NT2/D1 (cell line): Measurements from ENCODE around the gene CERS4.

Experiments
- DNase-seq: peaks from one replicate; pipeline ENCODE4 v3.0.0-alpha.2; 2011; ENCODE audit warnings: low read depth, low spot score
- H3K27me3 ChIP-seq: 2 replicates; pipeline ENCODE4 v1.6.0; 2011; ENCODE audit warnings: mild to moderate bottlenecking; ENCODE audit not compliant: insufficient read length, insufficient read depth
- H3K36me3 ChIP-seq: 2 replicates; pipeline ENCODE4 v1.6.1; 2011; ENCODE audit warnings: mild to moderate bottlenecking, low read length, mixed read lengths; ENCODE audit not compliant: insufficient read depth, insufficient read length
- H3K4me1 ChIP-seq: 2 replicates; pipeline ENCODE4 v1.5.1; 2011; ENCODE audit not compliant: insufficient read depth, insufficient read length
- H3K4me3 ChIP-seq: 2 replicates; pipeline ENCODE4 v1.5.1; 2011; ENCODE audit warnings: low read depth; ENCODE audit not compliant: insufficient read length
- H3K9ac ChIP-seq: 2 replicates; pipeline ENCODE4 v1.6.0; 2011; ENCODE audit warnings: low read depth; ENCODE audit not compliant: insufficient read length
- H3K9me3 ChIP-seq: 2 replicates; pipeline ENCODE4 v1.5.1; 2011; ENCODE audit warnings: mild to moderate bottlenecking, low read length; ENCODE audit not compliant: insufficient read depth
- SUZ12 ChIP-seq: IDR thresholded peaks from 2 replicates; pipeline ENCODE4 v1.6.1; 2011; ENCODE audit not compliant: insufficient read length, insufficient read depth; ENCODE audit errors: extremely low read depth
- YY1 ChIP-seq: IDR thresholded peaks from 2 replicates; pipeline ENCODE4 v1.6.1; 2011; ENCODE audit not compliant: insufficient read length, insufficient read depth
- ZNF274 ChIP-seq: IDR thresholded peaks from 2 replicates; pipeline ENCODE4 v1.6.1; 2011; ENCODE audit warnings: mild to moderate bottlenecking, low read depth, low read length

Gene CERS4

DNA sequence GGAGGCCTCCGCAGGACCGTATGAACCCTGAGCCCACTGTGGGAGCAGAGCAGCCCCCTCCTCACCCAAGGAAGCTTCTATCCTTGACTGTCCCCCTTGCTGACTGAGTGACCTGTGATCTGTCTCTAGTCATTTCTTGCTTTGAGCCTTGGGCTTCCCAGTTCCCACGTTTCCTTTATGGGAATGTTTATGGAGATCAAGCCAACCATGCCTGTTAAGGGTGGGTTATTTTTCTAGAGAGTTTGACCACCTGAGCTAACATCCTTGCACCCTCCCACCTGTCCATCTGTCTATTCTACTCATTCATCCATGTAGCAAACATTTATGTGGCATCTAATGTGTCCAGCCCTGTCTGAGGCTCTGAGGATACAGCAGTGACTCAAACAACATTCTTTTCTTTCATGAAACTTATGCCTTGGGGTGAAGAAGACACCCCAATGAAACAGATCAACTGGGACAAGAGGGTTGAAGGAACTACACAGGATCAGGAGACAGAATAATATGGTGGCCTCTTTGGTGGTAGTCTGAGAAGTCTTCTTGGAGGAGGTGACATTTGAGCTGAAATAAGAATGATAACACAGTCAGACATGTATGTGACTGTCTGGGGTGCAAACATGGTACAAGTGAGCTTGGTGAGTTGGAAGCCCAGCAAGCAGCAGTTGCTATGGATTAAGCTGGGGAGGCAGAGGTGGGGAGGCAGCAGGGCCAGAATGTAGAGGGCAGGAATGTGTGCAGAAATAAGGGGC lies 30.5 kb downstream of the CERS4 start:
- H3K4me3 ChIP-seq = no peak overlapping the region
- peak overlapping the region; percentile 42 for H3K9ac ChIP-seq

DNA sequence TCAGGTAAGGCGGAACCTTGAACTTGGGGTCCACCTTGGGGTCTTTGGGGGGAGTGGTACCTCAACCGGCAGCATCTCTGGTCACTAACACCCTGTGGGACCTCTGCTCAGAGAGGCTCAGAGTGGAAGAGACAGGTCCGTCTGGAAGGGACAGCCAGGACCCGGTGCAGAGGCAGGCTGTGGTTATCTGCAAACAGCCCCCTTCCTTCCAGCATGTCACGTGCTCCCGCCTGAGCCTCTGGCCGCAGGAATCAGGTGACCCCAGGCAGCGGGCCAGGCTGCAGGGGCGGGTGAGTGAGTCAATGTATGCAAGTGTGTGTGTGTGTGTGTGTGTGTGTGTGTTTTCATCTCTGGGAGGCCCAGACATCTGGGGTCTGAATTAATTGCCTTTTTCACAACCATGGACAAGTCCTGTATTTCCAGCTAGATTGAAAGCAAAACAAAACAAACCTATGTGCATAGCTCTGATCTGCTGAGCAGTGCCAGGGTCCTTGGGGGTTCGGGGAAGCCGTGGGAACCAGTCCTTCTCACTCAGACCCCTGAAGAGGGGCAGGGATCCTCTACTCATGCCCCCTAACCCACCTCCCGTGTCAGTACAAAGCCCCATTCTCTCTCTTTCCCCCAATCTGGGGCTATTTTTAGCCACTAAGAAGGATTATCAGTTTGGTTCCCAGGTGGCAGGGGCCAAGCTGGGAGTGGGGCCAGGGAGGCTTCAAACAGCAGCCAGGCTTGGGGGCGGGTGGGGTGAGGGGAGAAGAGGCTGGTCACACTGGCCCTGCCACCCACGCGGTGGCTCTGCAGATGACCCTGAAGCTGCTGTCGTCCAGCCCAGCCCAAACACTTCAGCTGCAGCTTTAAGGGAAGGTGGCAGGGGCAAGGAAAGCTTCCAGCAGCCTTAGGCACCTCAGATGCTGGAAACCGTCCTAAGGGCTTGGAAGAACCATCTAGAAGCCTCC lies 31.4 kb downstream of the CERS4 start:
- peaks cover 24% of the 10 kb centered on the region for H3K36me3 ChIP-seq
- H3K4me3 ChIP-seq = no peak overlapping the region
- peaks cover 29% of the 10 kb centered on the region for H3K9me3 ChIP-seq
- H3K4me1 ChIP-seq = peaks cover 7% of the 10 kb centered on the region
- DNase-seq = peak; percentile 64
- H3K27me3 ChIP-seq = no peaks in the 10 kb centered on the region
- TF ChIP-seq ZNF274 (no peak), SUZ12 (no peak), YY1 (no peak)
- peak overlapping the region; percentile 73 for H3K9ac ChIP-seq

More for the DNA sequence above, 30.5 kb downstream of the CERS4 start:
- Histone ChIP-seq H3K4me1 (peaks cover 7% of the 10 kb centered on the region), H3K9me3 (peaks cover 29% of the 10 kb centered on the region), H3K27me3 (no peaks in the 10 kb centered on the region), H3K36me3 (peaks cover 24% of the 10 kb centered on the region)
- TF ChIP-seq ZNF274 (no peak), SUZ12 (no peak), YY1 (no peak)
- DNase-seq = no peak

DNA sequence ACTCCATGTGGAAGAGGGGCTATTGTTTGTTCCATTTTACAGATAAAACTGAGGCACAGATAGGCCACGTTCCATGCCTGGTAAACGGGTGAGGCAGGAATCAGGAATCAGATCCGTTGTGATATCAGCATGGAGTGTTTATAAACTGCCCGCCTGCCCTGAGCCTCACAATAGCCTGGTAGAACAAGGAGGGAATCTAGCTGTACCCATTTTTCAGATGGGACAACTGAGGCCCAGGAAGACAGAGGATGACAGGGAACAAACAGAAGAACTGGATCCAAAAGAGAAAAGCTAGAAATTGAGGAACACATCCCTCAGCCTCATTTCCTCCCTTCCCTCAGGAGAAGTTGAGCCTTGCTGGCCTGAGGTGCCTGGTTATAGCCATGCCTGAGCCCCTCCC lies 32.5 kb downstream of the CERS4 start:
- Histone ChIP-seq H3K36me3 (peaks cover 24% of the 10 kb centered on the region), H3K9ac (no peak overlapping the region), H3K4me1 (peaks cover 7% of the 10 kb centered on the region), H3K27me3 (no peaks in the 10 kb centered on the region), H3K9me3 (peaks cover 29% of the 10 kb centered on the region), H3K4me3 (no peak overlapping the region)
- no peak for DNase-seq
- TF ChIP-seq YY1 (no peak), SUZ12 (no peak), ZNF274 (no peak)

DNA sequence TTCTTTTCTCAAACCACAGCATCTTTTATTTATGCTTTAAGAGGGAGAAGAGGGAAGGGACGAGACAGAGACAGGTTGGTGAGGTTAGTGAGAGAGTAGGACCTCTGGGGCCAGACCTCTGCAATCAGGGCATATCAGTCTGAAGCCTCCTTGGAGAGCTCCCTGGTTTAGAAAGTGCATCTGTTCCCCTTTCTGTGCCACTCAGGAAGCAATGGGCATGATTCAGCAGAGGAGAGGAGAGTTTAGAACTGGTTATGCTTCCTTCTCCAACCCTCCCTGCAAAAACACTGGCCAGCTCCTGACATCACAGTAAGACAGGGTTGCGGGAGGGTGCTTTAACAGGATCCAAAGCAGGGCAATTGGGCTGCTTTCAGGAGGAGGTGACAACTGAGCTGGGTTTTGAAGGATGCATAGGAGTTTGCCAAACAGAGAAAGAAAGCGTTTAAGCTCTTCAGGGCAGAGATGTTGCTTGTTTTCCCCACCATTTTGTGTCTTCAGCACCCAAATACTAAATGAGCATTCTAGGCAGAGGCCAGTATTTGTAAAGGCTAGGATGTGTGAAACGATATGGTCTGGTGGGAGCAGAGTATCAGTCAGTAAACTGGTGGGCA lies 33.1 kb downstream of the CERS4 start:
- DNase-seq = no peak
- Histone ChIP-seq H3K36me3 (peaks cover 23% of the 10 kb centered on the region), H3K9me3 (peaks cover 29% of the 10 kb centered on the region), H3K27me3 (no peaks in the 10 kb centered on the region), H3K9ac (no peak overlapping the region), H3K4me1 (peaks cover 7% of the 10 kb centered on the region), H3K4me3 (no peak overlapping the region)
- TF ChIP-seq ZNF274 = no peak
- TF ChIP-seq YY1 = no peak
- no peak for TF ChIP-seq SUZ12

DNA sequence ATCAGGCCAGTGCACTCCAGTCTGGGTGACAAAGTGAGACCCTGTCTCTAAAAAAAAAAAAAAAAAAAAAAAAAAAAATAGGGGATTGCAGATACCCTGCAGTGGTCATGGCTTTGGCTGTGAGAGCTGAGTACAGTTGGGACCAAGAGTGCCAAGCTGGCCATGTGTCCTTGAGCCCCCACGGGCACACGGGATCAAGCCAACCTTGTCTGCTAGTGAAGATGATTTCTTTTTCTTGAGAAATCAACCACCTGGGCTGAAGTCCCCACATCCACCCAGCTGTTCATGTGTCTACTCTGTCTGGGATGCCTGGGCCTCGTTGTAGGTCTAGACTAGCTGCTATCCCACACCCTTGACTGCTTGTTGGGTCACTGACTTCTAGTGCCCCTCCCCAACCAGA lies 34.0 kb downstream of the CERS4 start:
- Histone ChIP-seq H3K4me3 (no peak overlapping the region), H3K9ac (no peak overlapping the region), H3K9me3 (peaks cover 29% of the 10 kb centered on the region), H3K27me3 (no peaks in the 10 kb centered on the region), H3K36me3 (peaks cover 27% of the 10 kb centered on the region), H3K4me1 (peaks cover 7% of the 10 kb centered on the region)
- TF ChIP-seq SUZ12 (no peak), YY1 (no peak), ZNF274 (no peak)
- no peak for DNase-seq

DNA sequence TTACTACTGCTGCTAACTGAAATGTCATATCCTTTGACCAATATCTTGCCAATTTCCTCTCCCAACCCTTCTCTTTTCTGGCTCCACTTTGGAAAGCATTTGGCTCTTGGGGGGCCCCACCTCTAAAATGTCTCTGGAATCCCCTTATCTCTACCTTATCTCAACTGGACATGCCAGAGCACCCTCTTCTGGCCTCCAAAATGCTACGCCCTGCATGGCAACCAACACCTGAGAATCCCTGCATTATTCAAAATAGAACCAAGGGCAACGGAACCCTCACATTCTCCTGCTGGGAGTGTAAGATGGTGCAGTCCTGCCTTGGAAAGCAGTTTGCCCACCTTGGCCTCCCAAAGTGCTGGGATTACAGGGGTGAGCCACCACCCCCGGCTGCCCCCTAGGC lies 35.3 kb downstream of the CERS4 start:
- Histone ChIP-seq H3K27me3 (no peaks in the 10 kb centered on the region), H3K4me3 (no peak overlapping the region), H3K36me3 (peaks cover 30% of the 10 kb centered on the region), H3K9ac (peak overlapping the region; percentile 37), H3K4me1 (peaks cover 7% of the 10 kb centered on the region), H3K9me3 (peaks cover 26% of the 10 kb centered on the region)
- TF ChIP-seq YY1 (no peak), ZNF274 (no peak), SUZ12 (no peak)
- DNase-seq = no peak
